IMR-90 (cell line): Measurements from ENCODE around the gene IL5RA. TPM values are rescaled to one million over a fixed set of nuclear protein-coding genes. Genes with fewer than 3 reads are reported as not detected.

Experiments
- ATAC-seq: fragments of 200-7000 bp; cut with Tn5 transposase; 2 replicates; pipeline ENCODE4 v1.9.1; 2020; ENCODE audit warnings: low read depth, mild to moderate bottlenecking, moderate library complexity
- BruUV-seq: library from RNA; stranded (reverse); fragments of 400-500 nt; replicated peaks from 2 replicates; lab custom pipeline; 2021; lab: Mats Ljungman, UMichigan
- CTCF ChIA-PET: fragments of 300-600 bp; formaldehyde crosslinking; extraction: SDS; loops from one replicate; lab custom pipeline; 2021; ENCODE audit warnings: antibody characterized with exemption; lab: Yijun Ruan, JAX
- POLR2A ChIA-PET: fragments of 300-600 bp; sonication (Branson Sonifier 250); formaldehyde crosslinking; loops from one replicate; lab custom pipeline; 2022; ENCODE audit warnings: antibody characterized with exemption; ENCODE audit not compliant: unreplicated experiment; lab: Charles Lee
- DNase-seq: peaks from one replicate; pipeline ENCODE4 v3.0.0; 2013
- H2AFZ ChIP-seq: replicated peaks from 2 replicates; pipeline ENCODE3; 2013; ENCODE audit warnings: low read length, mild to moderate bottlenecking; ENCODE audit not compliant: poor library complexity
- H2AK5ac ChIP-seq: 2 replicates; pipeline ENCODE4 v1.6.1; 2013; ENCODE audit warnings: low read depth, low read length, inconsistent platforms
- H2AK9ac ChIP-seq: replicated peaks from 2 replicates; pipeline ENCODE3; 2013; ENCODE audit warnings: mild to moderate bottlenecking, low read depth, low read length, moderate library complexity; ENCODE audit not compliant: poor library complexity
- H2BK120ac ChIP-seq: 2 replicates; pipeline ENCODE4 v1.6.1; 2013; ENCODE audit warnings: low read depth, low read length, inconsistent platforms
- H2BK15ac ChIP-seq: 3 replicates; pipeline ENCODE4 v1.6.1; 2013; ENCODE audit warnings: low read depth, low read length, inconsistent platforms
- H2BK20ac ChIP-seq: 2 replicates; pipeline ENCODE4 v1.6.1; 2013; ENCODE audit warnings: low read depth, mild to moderate bottlenecking, inconsistent platforms, low read length, moderate library complexity
- H2BK5ac ChIP-seq: 2 replicates; pipeline ENCODE4 v1.6.1; 2013; ENCODE audit warnings: mild to moderate bottlenecking, low read depth, low read length, inconsistent platforms; ENCODE audit not compliant: poor library complexity, severe bottlenecking
- H3K14ac ChIP-seq: replicated peaks from 2 replicates; pipeline ENCODE4 v1.6.1; 2013; ENCODE audit warnings: low read depth, low read length, inconsistent platforms
- H3K18ac ChIP-seq: 2 replicates; pipeline ENCODE4 v1.6.1; 2013; ENCODE audit warnings: low read depth, low read length, control low read depth
- H3K23ac ChIP-seq: 2 replicates; pipeline ENCODE4 v1.6.1; 2013; ENCODE audit warnings: low read depth, low read length, inconsistent platforms
- H3K27ac ChIP-seq: 2 replicates; pipeline ENCODE4 v1.5.1; 2013; ENCODE audit warnings: mild to moderate bottlenecking, control low read depth, low read length; ENCODE audit not compliant: insufficient read depth
- H3K27me3 ChIP-seq: 2 replicates; pipeline ENCODE4 v1.6.1; 2013; ENCODE audit warnings: low read length; ENCODE audit not compliant: control insufficient read depth, insufficient read depth
- H3K36me3 ChIP-seq: 2 replicates; pipeline ENCODE4 v1.6.1; 2013; ENCODE audit warnings: low read length, mixed read lengths; ENCODE audit not compliant: control insufficient read depth, insufficient read depth
- H3K4ac ChIP-seq: 2 replicates; pipeline ENCODE4 v1.6.1; 2013; ENCODE audit warnings: low read depth, low read length, inconsistent platforms
- H3K4me1 ChIP-seq: 2 replicates; pipeline ENCODE4 v1.6.1; 2013; ENCODE audit warnings: low read length, mixed read lengths; ENCODE audit not compliant: control insufficient read depth, insufficient read depth
- H3K4me2 ChIP-seq: 2 replicates; pipeline ENCODE4 v1.6.1; 2013; ENCODE audit warnings: low read depth, mild to moderate bottlenecking, control low read depth, low read length, moderate library complexity
- H3K4me3 ChIP-seq: 2 replicates; pipeline ENCODE4 v1.5.1; 2013; ENCODE audit warnings: low read depth, mild to moderate bottlenecking, control low read depth, low read length, moderate library complexity; ENCODE audit not compliant: insufficient read depth
- H3K56ac ChIP-seq: 2 replicates; pipeline ENCODE4 v1.6.1; 2013; ENCODE audit warnings: low read length, inconsistent platforms; ENCODE audit not compliant: insufficient read depth; ENCODE audit errors: extremely low read depth
- H3K79me1 ChIP-seq, 2 experiments: 2 replicates each; pipeline ENCODE4 v1.6.1; 2013; ENCODE audit warnings: low read length in 2 of 2, inconsistent platforms in 1 of 2, low read depth in 1 of 2
- H3K9ac ChIP-seq: 2 replicates; pipeline ENCODE4 v1.6.1; 2013; ENCODE audit warnings: low read depth, low read length, control low read depth
- H3K9me1 ChIP-seq: 2 replicates; pipeline ENCODE4 v1.6.1; 2013; ENCODE audit warnings: low read length, inconsistent platforms; ENCODE audit not compliant: insufficient read depth
- H3K9me3 ChIP-seq: 2 replicates; pipeline ENCODE4 v1.6.1; 2013; ENCODE audit warnings: low read length; ENCODE audit not compliant: control insufficient read depth, insufficient read depth
- H4K20me1 ChIP-seq: 2 replicates; pipeline ENCODE4 v1.6.1; 2013; ENCODE audit warnings: low read length, inconsistent platforms; ENCODE audit not compliant: insufficient read depth
- H4K5ac ChIP-seq: 2 replicates; pipeline ENCODE4 v1.6.1; 2013; ENCODE audit warnings: mild to moderate bottlenecking, low read depth, low read length, control low read depth
- H4K8ac ChIP-seq, 2 experiments: 2 replicates each; pipeline ENCODE4 v1.6.1; 2013; ENCODE audit warnings: low read depth in 2 of 2, low read length in 2 of 2, control low read depth in 1 of 2, inconsistent platforms in 1 of 2
- H4K91ac ChIP-seq: 2 replicates; pipeline ENCODE4 v1.6.1; 2013; ENCODE audit warnings: low read depth, low read length, inconsistent platforms; ENCODE audit not compliant: insufficient read depth
- BHLHE40 ChIP-seq: fragments of 150-350 bp; IDR thresholded peaks from 2 replicates; pipeline ENCODE4 v1.6.1; 2016; ENCODE audit warnings: mild to moderate bottlenecking, low read depth, low read length
- CHD1 ChIP-seq: IDR thresholded peaks from 2 replicates; pipeline ENCODE4 v1.6.1; 2012; ENCODE audit warnings: low read depth, low read length, improper control_type of control experiment
- FOS ChIP-seq: fragments of 150-350 bp; IDR thresholded peaks from 2 replicates; pipeline ENCODE4 v1.6.1; 2016; ENCODE audit warnings: low read depth, low read length
- MXI1 ChIP-seq: IDR thresholded peaks from 2 replicates; pipeline ENCODE4 v1.6.1; 2012; ENCODE audit warnings: low read depth, mild to moderate bottlenecking, low read length, moderate library complexity, borderline replicate concordance
- NFE2L2 ChIP-seq: fragments of 150-350 bp; IDR thresholded peaks from 2 replicates; pipeline ENCODE4 v1.6.1; 2016; ENCODE audit warnings: low read depth, mild to moderate bottlenecking, low read length
- POLR2A ChIP-seq: IDR thresholded peaks from 2 replicates; pipeline ENCODE4 v1.6.1; 2012; ENCODE audit warnings: mild to moderate bottlenecking, low read depth, low read length
- RAD21 ChIP-seq: IDR thresholded peaks from 2 replicates; pipeline ENCODE4 v1.6.1; 2012; ENCODE audit warnings: low read length, improper control_type of control experiment
- SMC3 ChIP-seq: fragments of 150-350 bp; IDR thresholded peaks from 2 replicates; pipeline ENCODE4 v1.6.1; 2016; ENCODE audit warnings: low read depth, mild to moderate bottlenecking, antibody characterized with exemption, low read length, moderate library complexity
- WGBS, 2 experiments: methylation state at CpG; one replicate each; pipeline versions ENCODE4 v1.1.5 to v1.1.7; 2013; ENCODE audit warnings: missing lambda C conversion rate in 2 of 2; ENCODE audit not compliant: insufficient read length in 1 of 2; ENCODE audit errors: extremely low coverage in 2 of 2; 5-methylcytosine and 5-hydroxymethylcytosine counted together
- dilution Hi-C: fragments of 300-500 bp; cut with HindIII; formaldehyde crosslinking; loops from one replicate; pipeline ENCODE4 v1.14.3; 2018; ENCODE audit warnings: low sequenced_read_pairs; ENCODE audit not compliant: unreplicated experiment
- in situ Hi-C: fragments of 300-500 bp; cut with MboI; formaldehyde crosslinking; loops from 3 replicates; pipeline ENCODE4 v1.14.3; 2019; ENCODE audit warnings: low sequenced_read_pairs, inconsistent platforms, mixed read lengths
- intact Hi-C: fragments of 100-400 bp; cut with micrococcal nuclease; formaldehyde crosslinking; loops from 2 replicates; pipeline ENCODE4 v1.10.0; 2022
- microRNA-seq, 2 experiments: library from miRNA; stranded (forward) in 1 of 2; unstranded in 1 of 2; fragments of 10-50 nt in 1 of 2; fragments of <30 nt in 1 of 2; gene quantifications in 1 of 2; microRNA quantifications in 1 of 2; one replicate each; pipeline versions ENCODE3 to v1.1.0; 2013 to 2020; ENCODE audit not compliant: insufficient read depth in 1 of 2, insufficient read length in 1 of 2, unreplicated experiment in 1 of 2
- polyA plus RNA-seq, 3 experiments: library from polyadenylated mRNA; depleted of rRNA; stranded (reverse); fragments of >200 nt; gene quantifications; 2 replicates each; pipeline ENCODE4 v1.2.3, GENCODE V29; 2012; ENCODE audit warnings: low replicate concordance in 1 of 3
- small RNA-seq, 5 experiments: library from RNA; depleted of rRNA; stranded (forward); fragments of <200 nt; gene quantifications; one replicate each; pipeline ENCODE3, GENCODE V24; 2012
- total RNA-seq: library from RNA; depleted of rRNA; stranded (reverse); fragments of >200 nt; gene quantifications from 2 replicates; pipeline ENCODE4 v1.2.3, GENCODE V29; 2012; rRNA removed
- TF ChIP-seq, protein P1 (sequence below): conservative IDR thresholded peaks from 2 replicates; pipeline ENCODE4 v1.5.1; 2012; ENCODE audit warnings: mild to moderate bottlenecking, low read depth, low read length, improper control_type of control experiment

The IL5RA gene
- total and polyA plus RNA-seq, 2 of the 4 experiments (the other 2 are of a cell fraction) = not detected

DNA sequence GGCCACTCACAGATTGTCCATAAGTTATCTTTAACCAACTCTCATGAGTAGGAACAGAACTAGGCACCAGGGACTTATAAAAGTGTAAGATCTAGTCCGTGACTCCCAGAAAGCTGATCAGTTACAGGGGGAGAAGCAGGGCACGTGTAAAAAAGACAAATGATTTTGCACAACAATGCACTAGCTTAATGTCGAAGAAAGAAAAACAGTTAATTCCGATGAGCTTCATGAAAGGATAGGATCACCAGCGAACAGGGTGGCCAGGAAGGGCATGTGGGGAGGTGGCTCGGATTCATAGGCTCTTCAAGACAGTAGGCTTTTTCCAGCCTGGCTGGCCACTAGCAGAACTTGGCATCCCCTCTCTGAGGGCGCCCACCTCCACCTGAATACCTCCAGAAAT lies 90.0 kb downstream of the IL5RA start:
- H3K18ac ChIP-seq = no peak overlapping the region
- no peak overlapping the region for H4K8ac ChIP-seq
- no peak overlapping the region for H4K91ac ChIP-seq
- DNase-seq (no peak), ATAC-seq (no peak)
- H3K4me2 ChIP-seq = no peak overlapping the region
- H3K27ac ChIP-seq = no peak overlapping the region
- CTCF ChIA-PET = no interaction called here
- no peak overlapping the region for H2AFZ ChIP-seq
- no peak overlapping the region for H3K23ac ChIP-seq
- no TSS peak for BruUV-seq
- no peaks in the 10 kb centered on the region for H4K20me1 ChIP-seq
- no peak overlapping the region for H3K4ac ChIP-seq
- POLR2A ChIA-PET = no interaction called here
- no peak overlapping the region for H3K56ac ChIP-seq
- no peak overlapping the region for H2BK120ac ChIP-seq
- H2AK5ac ChIP-seq = no peak overlapping the region
- no peak overlapping the region for H2AK9ac ChIP-seq
- in situ Hi-C loops = no loop called here
- H3K14ac ChIP-seq = no peak overlapping the region
- no peaks in the 10 kb centered on the region for H3K9me1 ChIP-seq
- H3K36me3 ChIP-seq = no peaks in the 10 kb centered on the region
- H3K4me1 ChIP-seq = no peaks in the 10 kb centered on the region
- intact Hi-C loops = no loop called here
- H2BK5ac ChIP-seq = no peak overlapping the region
- no peaks in the 10 kb centered on the region for H3K79me1 ChIP-seq
- H3K4me3 ChIP-seq = no peak overlapping the region
- no peak overlapping the region for H2BK20ac ChIP-seq
- no peak overlapping the region for H3K9ac ChIP-seq
- dilution Hi-C loops = no loop called here
- H3K27me3 ChIP-seq = no peaks in the 10 kb centered on the region
- H2BK15ac ChIP-seq = no peak overlapping the region
- WGBS, 2 experiments = no CpG with 5 or more reads among the region's 7 CpGs
- no peak for TF ChIP-seq FOS
- TF ChIP-seq BHLHE40 = no peak
- TF ChIP-seq CHD1 = no peak
- TF ChIP-seq NFE2L2 = no peak
- no peak for TF ChIP-seq MXI1
- TF ChIP-seq RAD21 = no peak
- no peak for TF ChIP-seq POLR2A
- TF ChIP-seq SMC3 = no peak
- TF ChIP-seq, protein P1, sequence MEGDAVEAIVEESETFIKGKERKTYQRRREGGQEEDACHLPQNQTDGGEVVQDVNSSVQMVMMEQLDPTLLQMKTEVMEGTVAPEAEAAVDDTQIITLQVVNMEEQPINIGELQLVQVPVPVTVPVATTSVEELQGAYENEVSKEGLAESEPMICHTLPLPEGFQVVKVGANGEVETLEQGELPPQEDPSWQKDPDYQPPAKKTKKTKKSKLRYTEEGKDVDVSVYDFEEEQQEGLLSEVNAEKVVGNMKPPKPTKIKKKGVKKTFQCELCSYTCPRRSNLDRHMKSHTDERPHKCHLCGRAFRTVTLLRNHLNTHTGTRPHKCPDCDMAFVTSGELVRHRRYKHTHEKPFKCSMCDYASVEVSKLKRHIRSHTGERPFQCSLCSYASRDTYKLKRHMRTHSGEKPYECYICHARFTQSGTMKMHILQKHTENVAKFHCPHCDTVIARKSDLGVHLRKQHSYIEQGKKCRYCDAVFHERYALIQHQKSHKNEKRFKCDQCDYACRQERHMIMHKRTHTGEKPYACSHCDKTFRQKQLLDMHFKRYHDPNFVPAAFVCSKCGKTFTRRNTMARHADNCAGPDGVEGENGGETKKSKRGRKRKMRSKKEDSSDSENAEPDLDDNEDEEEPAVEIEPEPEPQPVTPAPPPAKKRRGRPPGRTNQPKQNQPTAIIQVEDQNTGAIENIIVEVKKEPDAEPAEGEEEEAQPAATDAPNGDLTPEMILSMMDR = no peak
- H4K5ac ChIP-seq = no peak overlapping the region
- no peaks in the 10 kb centered on the region for H3K9me3 ChIP-seq

Small RNA genes lying within 50 kb of the gene (microRNA-seq; reads per million reads assigned to microRNA genes)
- not detected for gene RF00416 (ENCODE audit: insufficient read depth, insufficient read length)

Small RNA genes lying within 50 kb of the gene (small RNA-seq; reads per million reads assigned to genes)
- gene RF00416 = 0 reads per million in 5 experiments

Other genes with a start within 250 kb of the IL5RA start
- gene TRNT1, start 16.6 kb upstream of the IL5RA start, total RNA-seq = 11.8 and 25.0 TPM in 2 replicates
- 8.3 and 12.3 TPM in 2 replicates for gene TRNT1, start 16.6 kb upstream of the IL5RA start, polyA plus RNA-seq (2012; rRNA removed)
- gene CRBN, start 69.3 kb upstream of the IL5RA start, total RNA-seq = 33.9 and 53.9 TPM in 2 replicates
- 15.3 and 21.8 TPM in 2 replicates for gene CRBN, start 69.3 kb upstream of the IL5RA start, polyA plus RNA-seq (2012; rRNA removed)